Spleen (tissue), 11 donors: Measurements from ENCODE around the gene TMEM256. TPM values are rescaled to one million over a fixed set of nuclear protein-coding genes. Genes with fewer than 3 reads are reported as not detected.
A peak's percentile ranks its signal among the peaks of the same experiment; 100 is the strongest.

Experiments
- DNase-seq: peaks from one replicate; pipeline ENCODE4 v3.0.0-alpha.2; 2020
- H3K27ac ChIP-seq, 8 donors: fragments of 200-600 bp; sonication (generic) in 7 of 8; 1 replicate in 4 of 8; 2 replicates in 4 of 8; pipeline versions ENCODE4 v1.5.0 to v1.8.0; 2016 to 2021; ENCODE audit warnings: inconsistent platforms in 4 of 8, mild to moderate bottlenecking in 4 of 8, moderate library complexity in 1 of 8
- H3K27me3 ChIP-seq, 7 donors: fragments of 200-600 bp; sonication (generic) in 6 of 7; replicated peaks in 1 of 7; 1 replicate in 4 of 7; 2 replicates in 3 of 7; pipeline versions ENCODE4 v1.5.0 to v1.8.0; 2016 to 2021; ENCODE audit warnings: inconsistent platforms in 3 of 7, mild to moderate bottlenecking in 1 of 7
- H3K36me3 ChIP-seq, 6 donors: fragments of 200-600 bp; sonication (generic) in 5 of 6; 1 replicate in 4 of 6; 2 replicates in 2 of 6; pipeline versions ENCODE4 v1.5.0 to v1.8.0; 2016 to 2021; ENCODE audit warnings: inconsistent platforms in 2 of 6
- H3K4me1 ChIP-seq, 6 donors: fragments of 200-600 bp; sonication (generic) in 5 of 6; 1 replicate in 3 of 6; 2 replicates in 3 of 6; pipeline versions ENCODE4 v1.5.0 to v1.8.0; 2016 to 2021; ENCODE audit warnings: inconsistent platforms in 3 of 6
- H3K4me3 ChIP-seq, 8 donors: fragments of 200-600 bp; sonication (generic) in 7 of 8; 1 replicate in 4 of 8; 2 replicates in 4 of 8; pipeline versions ENCODE4 v1.5.0 to v1.8.0; 2016 to 2021; ENCODE audit warnings: inconsistent platforms in 4 of 8, mild to moderate bottlenecking in 4 of 8, moderate library complexity in 2 of 8
- H3K9me3 ChIP-seq, 8 donors: fragments of 200-600 bp; sonication (generic) in 7 of 8; 1 replicate in 4 of 8; 2 replicates in 4 of 8; pipeline versions ENCODE4 v1.5.0 to v1.8.0; 2016 to 2021; ENCODE audit warnings: inconsistent platforms in 4 of 8
- CTCF ChIP-seq, 11 experiments: fragments of 200-600 bp in 7 of 11; fragments of 450-650 bp in 4 of 11; sonication (generic) in 4 of 11; IDR thresholded peaks in 8 of 11; conservative IDR thresholded peaks in 3 of 11; 1 replicate in 7 of 11; 2 replicates in 4 of 11; pipeline versions ENCODE4 v1.4.0 to v1.8.0; 2016 to 2021; ENCODE audit warnings: antibody characterized with exemption in 11 of 11, inconsistent platforms in 4 of 11, mild to moderate bottlenecking in 1 of 11
- POLR2A ChIP-seq, 3 donors: fragments of 450-650 bp; IDR thresholded peaks; one replicate each; pipeline ENCODE4 v1.5.1; 2017; ENCODE audit warnings: antibody characterized with exemption in 3 of 3, mild to moderate bottlenecking in 1 of 3
- POLR2AphosphoS5 ChIP-seq, 3 donors: sonication (generic); formaldehyde crosslinking; IDR thresholded peaks; one replicate each; pipeline ENCODE4 v1.5.1; 2017; ENCODE audit warnings: antibody characterized with exemption in 3 of 3
- WGBS, 5 donors: extraction: QIAGEN DNeasy Blood & Tissue Kit in 3 of 5; methylation state at CpG; one replicate each; pipeline versions ENCODE4 v1.1.5 to v1.1.7; 2013 to 2018; 5-methylcytosine and 5-hydroxymethylcytosine counted together
- intact Hi-C: fragments of 100-400 bp; cut with DNase I; formaldehyde crosslinking; loops from one replicate; pipeline ENCODE4 v1.15.0; 2023; ENCODE audit warnings: low total_unique reads
- polyA plus RNA-seq, 3 donors: library from polyadenylated mRNA; stranded (reverse); fragments of 200-250 nt; gene quantifications; one replicate each; pipeline ENCODE4 v1.2.1, GENCODE V29; 2013
- total RNA-seq, 7 donors: library from RNA; depleted of rRNA in 3 of 7; stranded (reverse); fragments of >200 nt in 3 of 7; fragmentation: NEBNext Ultra II Directional in 4 of 7; extraction: Animal tissue kit (Norgen Biotek cat#: 25700) in 4 of 7; gene quantifications; one replicate each; pipeline versions ENCODE4 v1.1.0 to v1.2.1, GENCODE V29; 2016 to 2021
- donor health status: healthy with polysubstance abuse.
- donor health status: DM: no; HTN: no; CAD: no; lungs with moderate emphysema.
- donor health status: DM: no; HTN: no; CAD: no.
- donor health status: Bipolar disorder and iron deficiency.
- donor health status: healthy.
- donor health status: DM: no; HTN: no; CAD: no.
- donor health status: DM: yes; HTN: yes; CAD: no.

The TMEM256 gene
- total and polyA plus RNA-seq, 10 donors = 39.1 to 193 (median 54.3) TPM

- DNase-seq = no peak
- H3K27me3 ChIP-seq = peaks cover 0 to 6% (median 0%) of the 10 kb centered on the region in 7 donors
- no peaks in the 10 kb centered on the region for H3K9me3 ChIP-seq
- peak overlapping the region in 5 of 8 donors; percentile 5 to 33 (median 23) for H3K27ac ChIP-seq
- peaks cover 0 to 7% (median 0%) of the 10 kb centered on the region in 6 donors for H3K36me3 ChIP-seq
- intact Hi-C loops = no loop called here
- H3K4me3 ChIP-seq = no peak overlapping the region
- WGBS, 5 donors = 56 to 81% (median 75%) methylated on average over 3 to 6 of the region's 6 CpGs
- H3K4me1 ChIP-seq = peaks cover 0 to under 1% (median 0%) of the 10 kb centered on the region in 6 donors
- no peak for TF ChIP-seq POLR2AphosphoS5 (IDR thresholded peaks at IDR 0.05)
- no peak for TF ChIP-seq POLR2A (IDR thresholded peaks at IDR 0.05)
- no peak for TF ChIP-seq CTCF (IDR thresholded peaks at IDR 0.05 in 8 of 11, conservative IDR thresholded peaks at IDR 0.05 in 3 of 11)
Observed at GRCh38 chr17:7413346-7413985, 9.6 kb upstream of the TMEM256 start.

- WGBS, 5 donors = 89 to 98% (median 94%) methylated on average over 5 to 8 of the region's 8 CpGs
- Histone ChIP-seq H3K27me3 (peaks cover 0 to 14% (median 0%) of the 10 kb centered on the region in 7 donors), H3K4me1 (peaks cover 0 to 10% (median 0%) of the 10 kb centered on the region in 6 donors), H3K9me3 (no peaks in the 10 kb centered on the region), H3K36me3 (no peaks in the 10 kb centered on the region), H3K4me3 (no peak overlapping the region), H3K27ac (no peak overlapping the region)
- DNase-seq = no peak
- no peak for TF ChIP-seq POLR2AphosphoS5 (IDR thresholded peaks at IDR 0.05)
- TF ChIP-seq POLR2A (IDR thresholded peaks at IDR 0.05) = no peak
- no peak for TF ChIP-seq CTCF (IDR thresholded peaks at IDR 0.05 in 8 of 11, conservative IDR thresholded peaks at IDR 0.05 in 3 of 11)
- intact Hi-C loops = no loop called here
Observed at GRCh38 chr17:7411427-7411750, 7.5 kb upstream of the TMEM256 start.

- Histone ChIP-seq H3K4me1 (peaks cover 0 to 11% (median 2%) of the 10 kb centered on the region in 6 donors), H3K36me3 (no peaks in the 10 kb centered on the region), H3K4me3 (no peak overlapping the region), H3K27ac (no peak overlapping the region), H3K27me3 (peaks cover 0 to 16% (median 0%) of the 10 kb centered on the region in 7 donors), H3K9me3 (no peaks in the 10 kb centered on the region)
- DNase-seq = no peak
- TF ChIP-seq POLR2A (IDR thresholded peaks at IDR 0.05) (no peak), POLR2AphosphoS5 (IDR thresholded peaks at IDR 0.05) (no peak), CTCF (IDR thresholded peaks at IDR 0.05 in 8 of 11, conservative IDR thresholded peaks at IDR 0.05 in 3 of 11) (no peak)
- WGBS, 5 donors = 86 to 93% (median 90%) methylated on average over 25 of the region's 25 CpGs
- intact Hi-C loops = no loop called here
Observed at GRCh38 chr17:7410634-7411426, 6.9 kb upstream of the TMEM256 start.

GRCh38 chr17:7409716-7410115, 5.8 kb upstream of the TMEM256 start:
- no peak overlapping the region for H3K27ac ChIP-seq
- no peak for DNase-seq
- peaks cover 0 to 22% (median 9%) of the 10 kb centered on the region in 6 donors for H3K4me1 ChIP-seq
- H3K4me3 ChIP-seq = no peak overlapping the region
- intact Hi-C loops = no loop called here
- no peaks in the 10 kb centered on the region for H3K9me3 ChIP-seq
- TF ChIP-seq POLR2A (IDR thresholded peaks at IDR 0.05) (no peak), CTCF (IDR thresholded peaks at IDR 0.05 in 8 of 11, conservative IDR thresholded peaks at IDR 0.05 in 3 of 11) (no peak), POLR2AphosphoS5 (IDR thresholded peaks at IDR 0.05) (no peak)
- WGBS, 5 donors = 87 to 98% (median 93%) methylated on average over 6 of the region's 6 CpGs
- H3K27me3 ChIP-seq = peaks cover 0 to 27% (median 7%) of the 10 kb centered on the region in 7 donors
- no peaks in the 10 kb centered on the region for H3K36me3 ChIP-seq
